GM18519 (cell line): ENCODE measurements around the gene TSEN34.
"Not testable (repeated sequence)": the region's sequence is repeated elsewhere in the genome, so short reads cannot be mapped to it uniquely, and the experiment has no call there.

Experiments
- ATAC-seq: cut with Tn5 transposase; IDR thresholded peaks from one replicate; pipeline ENCODE4 v1.9.1; 2021; ENCODE audit warnings: mild to moderate bottlenecking, moderate library complexity; ENCODE audit not compliant: unreplicated experiment, low FRiP score

TSEN34 gene

DNA sequence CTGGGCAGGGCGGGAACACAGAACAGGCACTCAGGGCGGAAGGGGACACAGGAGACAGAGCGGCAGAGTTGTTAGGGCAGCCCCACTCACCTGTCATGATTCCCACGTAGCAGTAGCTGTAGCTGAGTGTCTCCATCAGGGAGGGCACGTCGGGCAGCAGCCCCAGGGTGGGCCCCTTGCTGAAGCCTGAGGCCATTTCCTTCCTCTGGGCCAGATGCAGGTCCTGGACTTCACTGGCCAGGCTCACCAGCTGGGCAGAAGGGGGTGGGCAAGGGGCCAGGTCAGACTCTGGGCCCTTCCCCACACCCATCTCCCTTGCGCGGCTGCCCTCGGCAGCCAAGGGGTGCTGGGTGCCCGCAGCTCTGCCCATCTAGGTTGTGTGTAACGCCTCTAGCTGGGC is 7.7 kb upstream of the TSEN34 start:
- ATAC-seq, result no peak

DNA sequence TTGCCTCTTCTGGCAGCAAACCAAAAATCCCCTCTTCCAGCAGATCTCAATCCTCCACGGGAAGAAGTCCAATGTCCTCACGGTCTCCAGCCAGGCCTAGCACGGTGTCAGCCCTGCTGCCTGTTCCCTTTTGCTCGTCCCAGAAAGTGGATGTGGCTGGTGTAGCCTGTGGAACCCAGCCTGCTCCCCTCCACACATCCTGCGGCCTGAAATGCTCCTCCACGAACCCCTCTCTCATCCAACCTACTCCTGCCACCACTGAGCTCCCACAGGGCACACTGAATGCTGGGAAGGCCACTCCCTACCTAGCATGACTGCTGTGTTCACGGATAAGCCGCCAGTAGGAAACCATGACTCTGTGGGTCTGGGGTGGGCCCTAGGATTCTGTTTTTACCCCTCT is 4.8 kb upstream of the TSEN34 start:
- no peak for ATAC-seq

DNA sequence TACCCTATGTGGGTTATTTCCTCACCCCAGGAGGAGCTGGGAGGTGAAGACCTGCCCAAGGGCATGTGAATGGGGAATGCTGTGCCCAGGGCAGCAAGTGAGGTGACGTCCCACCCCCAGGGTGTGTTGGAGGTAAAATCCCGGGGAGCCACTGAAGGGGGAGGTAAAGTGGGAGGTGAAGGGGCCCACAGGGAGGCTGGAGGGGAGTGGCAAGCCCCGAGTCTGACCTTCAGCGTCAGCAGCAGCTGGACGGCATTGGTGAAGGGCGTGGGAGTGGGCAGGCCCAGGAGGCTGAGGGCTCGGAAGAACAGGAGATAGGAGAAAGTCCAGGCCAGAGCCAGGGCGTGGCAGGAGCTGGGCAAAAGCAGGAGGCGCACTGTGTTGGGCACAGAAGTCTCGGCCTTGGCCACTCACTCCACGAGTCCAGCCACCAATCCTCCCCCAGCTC is 4.2 kb upstream of the TSEN34 start:
- no peak for ATAC-seq

DNA sequence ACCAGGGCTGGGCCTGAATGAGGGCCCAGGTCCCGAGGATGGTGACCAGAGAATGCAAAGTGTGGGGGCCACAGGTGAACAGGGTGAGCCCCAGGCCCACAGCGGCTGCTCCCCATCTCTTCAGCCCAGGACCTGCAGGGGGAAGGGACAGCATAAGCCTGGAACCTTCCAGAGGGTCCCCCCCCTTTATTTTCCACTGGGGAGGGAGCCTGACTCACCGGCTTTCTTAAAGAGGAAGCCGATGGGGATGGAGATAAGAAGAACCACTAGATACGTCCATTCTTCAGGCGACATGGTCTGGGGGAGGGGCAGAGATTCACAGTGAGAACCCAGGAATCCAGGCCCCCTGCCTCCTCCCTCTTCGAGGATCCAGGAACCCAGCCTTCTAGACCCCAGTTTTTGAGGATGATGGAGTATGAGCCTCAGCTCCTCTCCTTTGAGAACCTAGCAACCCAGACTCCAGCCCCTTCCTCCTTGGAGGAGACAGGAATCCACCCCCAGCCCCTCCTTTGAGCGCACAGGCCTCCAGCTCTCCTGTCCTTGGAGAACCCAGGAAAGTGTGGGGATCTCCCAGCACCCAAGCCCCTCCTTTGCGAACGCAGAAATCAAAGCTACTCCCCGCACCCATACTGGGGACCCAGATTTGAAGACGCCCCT is 2.8 kb upstream of the TSEN34 start:
- ATAC-seq, result no peak

DNA sequence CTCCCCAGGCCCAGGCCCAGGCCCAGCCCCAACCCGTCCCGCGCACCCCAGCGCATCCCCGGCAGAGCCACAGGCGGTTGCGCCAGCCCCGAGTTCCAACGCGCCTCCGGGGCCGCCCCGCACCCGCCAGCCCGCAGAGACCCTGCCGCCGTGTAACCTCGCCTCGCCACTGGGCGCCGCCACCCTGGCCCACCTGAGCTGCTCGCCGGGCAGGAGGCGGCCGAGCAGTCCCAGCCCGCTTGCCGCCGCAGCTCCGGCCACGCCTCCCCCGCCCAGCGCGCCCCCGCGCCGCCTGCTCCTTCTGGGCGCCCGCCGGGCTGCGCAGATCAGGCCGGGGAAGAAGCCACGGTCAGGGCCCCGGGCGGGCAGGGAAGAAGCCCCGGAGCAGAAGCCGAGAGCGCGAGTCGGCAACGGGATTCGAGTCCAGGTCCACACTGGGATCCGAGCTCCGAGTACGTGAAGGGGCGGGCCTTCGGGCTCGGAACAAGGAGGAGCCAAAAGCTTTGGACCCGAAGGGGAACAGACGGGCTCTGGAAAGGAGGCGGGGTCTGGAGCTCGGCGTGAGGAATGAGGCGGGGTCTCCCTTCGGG is 1.9 kb upstream of the TSEN34 start, which contains the start of gene MBOAT7:
MBOAT7 (minus strand) TSS at position 436 of the 590 bp plus-strand sequence. CDS start 1,072 bp downstream, outside the sequence.
- peak; percentile 16 for ATAC-seq

DNA sequence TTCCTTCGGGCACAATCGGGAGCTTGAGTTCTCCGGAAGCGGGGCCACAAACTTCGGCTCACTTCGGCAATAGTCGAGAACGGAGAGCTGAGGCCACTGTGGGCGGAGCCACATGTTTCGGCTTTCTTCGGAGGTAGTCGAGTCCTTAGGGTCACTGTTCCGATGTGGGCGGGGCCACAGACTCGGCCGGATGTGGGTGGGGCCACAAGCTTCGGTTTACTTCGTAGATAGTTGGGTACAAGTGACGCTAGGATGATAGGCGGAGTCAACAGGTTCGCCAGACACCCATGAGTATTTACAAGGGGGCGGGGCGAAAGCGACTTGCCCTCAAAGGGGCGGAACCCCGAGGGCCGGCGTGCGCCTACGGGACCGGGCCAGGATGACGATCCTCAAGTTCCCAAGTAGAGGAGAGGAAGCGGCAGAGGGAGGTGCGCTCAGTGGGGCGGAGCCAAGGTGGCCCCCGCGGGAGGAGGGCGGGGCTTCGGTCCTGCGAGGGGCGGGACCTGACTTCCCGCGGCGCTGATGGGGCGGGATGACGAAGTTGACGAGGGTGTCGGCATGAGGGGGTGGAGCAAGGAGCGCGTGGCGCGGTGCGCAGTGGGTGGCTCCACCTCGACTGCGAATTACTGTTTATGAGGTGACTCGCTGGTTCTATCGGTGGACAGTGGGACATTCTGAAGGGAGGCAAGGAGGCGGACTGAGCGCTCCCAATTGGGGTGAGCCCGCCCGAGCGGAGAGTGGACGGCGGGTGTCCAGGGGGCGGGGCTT is 1.2 kb upstream of the TSEN34 start:
- ATAC-seq, result peak; percentile 38

DNA sequence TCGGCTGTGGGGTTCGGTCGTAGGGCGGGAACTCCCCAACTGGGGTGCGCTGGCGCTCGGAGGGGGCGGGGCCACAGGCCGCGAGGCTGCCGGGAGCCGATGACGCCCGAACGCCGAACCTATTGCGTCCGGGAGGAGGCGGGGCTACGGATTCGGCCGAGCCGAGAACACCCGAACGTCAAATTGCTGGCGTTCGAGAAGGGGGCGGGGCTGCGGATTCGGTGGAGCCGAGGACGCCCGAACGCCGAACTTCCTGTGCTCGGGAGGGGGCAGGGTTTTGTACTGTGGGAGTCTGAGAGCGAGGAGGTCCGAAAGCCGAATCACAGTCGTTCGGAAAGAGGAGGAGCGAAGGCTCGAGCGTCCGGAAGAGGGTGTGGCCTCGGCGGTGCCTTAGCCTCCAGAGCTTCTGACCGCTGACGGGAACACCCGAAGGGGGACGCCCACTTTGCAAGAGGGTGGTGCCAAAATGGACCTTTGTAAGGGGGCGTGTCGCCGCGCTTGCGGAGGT is 551 bp upstream of the TSEN34 start:
- ATAC-seq, result peak; percentile 32

DNA sequence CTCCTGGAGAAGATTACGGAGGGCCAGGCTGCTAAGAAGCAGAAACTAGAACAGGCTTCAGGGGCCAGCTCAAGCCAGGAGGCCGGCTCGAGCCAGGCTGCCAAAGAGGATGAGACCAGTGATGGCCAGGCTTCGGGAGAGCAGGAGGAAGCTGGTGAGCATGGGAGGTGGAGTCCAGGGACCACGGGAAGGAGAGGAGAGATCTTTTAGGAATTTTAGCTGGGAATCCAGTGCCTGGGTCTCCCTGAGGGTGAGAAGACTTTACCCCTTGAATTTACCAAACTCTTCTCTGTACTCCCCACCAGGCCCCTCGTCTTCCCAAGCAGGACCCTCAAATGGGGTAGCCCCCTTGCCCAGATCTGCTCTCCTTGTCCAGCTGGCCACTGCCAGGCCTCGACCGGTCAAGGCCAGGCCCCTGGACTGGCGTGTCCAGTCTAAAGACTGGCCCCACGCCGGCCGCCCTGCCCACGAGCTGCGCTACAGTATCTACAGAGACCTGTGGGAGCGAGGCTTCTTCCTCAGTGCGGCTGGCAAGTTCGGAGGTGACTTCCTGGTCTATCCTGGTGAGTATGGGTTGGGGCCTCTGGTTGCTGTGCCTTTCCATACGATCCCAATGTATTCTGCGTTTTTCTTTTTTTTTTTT is 824 bp downstream of the TSEN34 start:
- no peak for ATAC-seq

DNA sequence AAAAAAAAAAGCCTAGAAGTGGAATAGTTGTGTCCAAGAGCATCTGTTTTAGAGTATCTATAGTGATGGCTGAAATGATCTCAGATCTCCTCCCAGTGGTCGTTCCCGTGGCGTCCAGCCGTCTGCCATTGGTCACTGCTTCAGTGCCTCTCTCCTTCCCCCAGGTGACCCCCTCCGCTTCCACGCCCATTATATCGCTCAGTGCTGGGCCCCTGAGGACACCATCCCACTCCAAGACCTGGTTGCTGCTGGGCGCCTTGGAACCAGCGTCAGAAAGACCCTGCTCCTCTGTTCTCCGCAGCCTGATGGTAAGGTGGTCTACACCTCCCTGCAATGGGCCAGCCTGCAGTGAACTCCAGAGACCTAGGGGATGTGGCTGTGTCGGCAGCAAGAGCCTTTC is 1.9 kb downstream of the TSEN34 start:
- no peak for ATAC-seq

DNA sequence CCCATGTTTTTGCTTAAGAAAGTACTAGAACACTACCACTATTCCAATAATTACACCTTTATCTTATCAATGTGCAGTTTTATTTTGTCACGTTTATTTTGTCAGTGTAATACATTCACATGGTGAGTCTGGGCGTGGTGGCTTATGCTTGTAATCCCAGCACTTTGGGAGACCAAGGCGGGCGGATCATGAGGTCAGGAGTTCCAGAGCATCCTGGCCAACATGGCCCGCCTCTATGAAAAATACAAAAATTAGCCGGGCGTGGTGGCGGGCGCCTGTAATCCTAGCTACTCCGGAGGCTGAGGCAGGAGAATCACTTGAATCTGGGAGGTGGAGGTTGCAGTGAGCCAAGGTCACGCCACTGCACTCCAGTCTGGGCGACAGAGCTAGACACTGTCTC is 3.4 kb downstream of the TSEN34 start:
- ATAC-seq, result not testable (repeated sequence)

DNA sequence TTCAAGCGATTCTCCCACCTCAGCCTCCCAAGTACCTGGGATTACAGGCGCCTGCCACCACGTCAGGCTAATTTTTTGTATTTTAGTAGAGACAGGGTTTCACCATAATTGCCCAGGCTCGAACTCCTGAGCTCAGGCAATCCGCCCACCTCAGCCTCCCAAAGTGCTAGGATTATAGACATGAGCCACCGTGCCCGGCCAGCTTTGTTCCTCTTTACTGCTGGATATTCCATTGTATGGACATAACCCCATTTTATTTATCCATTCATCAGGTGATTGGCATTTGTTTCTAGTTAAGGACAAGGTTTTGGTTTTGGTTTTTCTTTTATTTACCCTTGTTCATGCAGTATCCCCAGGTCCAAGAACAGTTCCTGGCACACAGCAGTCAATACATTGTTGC is 5.4 kb downstream of the TSEN34 start:
- ATAC-seq, result no peak

DNA sequence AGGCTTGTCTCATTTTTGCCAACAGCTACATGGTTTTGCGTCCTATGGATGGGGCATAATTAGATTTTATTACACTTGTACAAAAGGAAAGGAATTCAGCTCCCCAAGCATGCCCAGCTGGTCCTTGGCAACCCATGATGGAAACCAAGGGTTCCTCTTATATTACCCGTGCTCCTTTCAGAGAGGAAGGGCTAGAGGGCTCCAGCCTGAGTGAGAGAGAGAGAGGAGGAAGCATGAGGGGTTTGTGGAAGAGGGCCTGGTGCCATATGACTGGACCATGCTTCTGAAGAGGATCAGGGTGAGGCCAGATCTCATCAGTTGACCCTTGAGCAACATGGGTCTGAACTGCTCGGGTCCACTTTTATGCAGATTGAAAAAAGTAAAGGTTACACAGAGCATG is 6.0 kb downstream of the TSEN34 start:
- no peak for ATAC-seq

DNA sequence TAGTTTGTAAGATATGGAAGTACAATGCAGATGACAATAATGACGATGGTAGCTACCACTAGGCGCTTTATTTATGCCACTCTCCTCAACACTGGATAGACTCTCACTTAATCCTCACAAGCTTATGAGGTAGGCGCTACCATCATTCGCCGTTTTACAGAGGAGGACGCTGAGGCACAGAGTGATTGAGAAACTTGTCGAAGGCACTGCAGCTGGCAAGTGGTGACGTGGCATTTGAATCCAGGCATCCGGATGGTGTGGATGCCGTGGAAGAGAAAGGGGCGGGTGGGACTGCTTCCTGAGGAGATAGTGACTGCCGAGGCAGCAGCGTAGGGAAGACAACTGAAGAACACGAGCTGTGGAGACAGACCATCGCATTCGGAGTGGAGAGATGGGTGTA is 8.3 kb downstream of the TSEN34 start:
- no peak for ATAC-seq

DNA sequence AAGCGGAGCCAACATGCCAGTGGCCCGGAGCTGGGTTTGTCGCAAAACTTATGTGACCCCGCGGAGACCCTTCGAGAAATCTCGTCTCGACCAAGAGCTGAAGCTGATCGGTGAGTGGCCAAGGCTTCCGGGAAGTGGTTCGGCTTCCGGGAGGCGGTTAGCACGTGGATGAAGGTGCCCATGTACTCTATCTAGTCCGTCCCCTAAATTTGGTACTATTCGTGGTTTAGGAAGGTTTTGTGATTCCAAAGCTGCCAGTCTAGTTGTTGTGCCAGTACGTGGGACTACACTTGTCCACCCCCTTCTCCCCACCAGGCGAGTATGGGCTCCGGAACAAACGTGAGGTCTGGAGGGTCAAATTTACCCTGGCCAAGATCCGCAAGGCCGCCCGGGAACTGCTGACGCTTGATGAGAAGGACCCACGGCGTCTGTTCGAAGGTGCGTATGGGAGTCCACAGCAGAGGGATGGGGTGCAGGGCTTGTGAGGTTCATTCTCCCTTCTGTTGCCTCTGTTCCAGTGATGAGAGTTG is 10.1 kb downstream of the TSEN34 start:
- ATAC-seq, result no peak

DNA sequence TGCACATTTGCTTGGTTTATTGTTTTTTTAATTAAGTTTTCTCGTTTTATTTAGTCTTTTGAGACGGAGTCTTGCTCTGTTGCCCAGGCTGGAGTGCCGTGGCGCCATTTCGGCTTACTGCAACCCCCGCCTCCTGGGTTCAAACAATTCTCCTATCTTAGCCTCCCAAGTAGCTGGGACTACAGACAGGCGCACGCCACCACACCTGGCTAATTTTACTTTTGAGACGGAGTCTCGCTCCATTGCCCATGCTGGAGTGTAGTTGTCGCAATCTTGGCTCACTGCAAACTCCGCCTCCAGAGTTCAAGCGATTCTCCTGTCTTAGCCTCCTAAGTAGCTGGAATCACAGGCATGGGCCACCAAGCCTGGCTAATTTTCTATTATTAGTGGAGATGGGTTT is 10.9 kb downstream of the TSEN34 start:
- no peak for ATAC-seq

DNA sequence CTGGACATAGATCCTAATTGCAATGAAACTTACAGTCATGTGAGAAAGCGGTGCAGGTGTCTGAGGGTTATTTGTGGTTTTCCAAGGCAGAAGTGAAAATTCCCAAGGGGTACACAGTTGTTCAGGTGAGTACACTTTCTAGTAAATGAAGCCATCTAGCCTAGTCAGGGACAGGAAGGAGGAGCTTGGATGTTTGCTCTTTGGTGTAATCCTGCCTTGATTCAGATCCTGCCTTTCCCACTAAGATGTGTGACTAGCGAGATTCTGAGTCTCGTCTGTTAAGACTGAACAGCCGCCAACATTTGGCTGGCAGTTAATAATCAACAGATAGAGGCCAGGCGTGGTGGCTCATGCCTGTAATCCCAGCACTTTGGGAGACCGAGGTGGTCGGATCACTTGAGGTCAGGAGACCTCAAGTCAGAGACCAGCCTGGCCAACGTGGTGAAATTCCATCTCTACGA is 12.1 kb downstream of the TSEN34 start:
- ATAC-seq, result no peak

DNA sequence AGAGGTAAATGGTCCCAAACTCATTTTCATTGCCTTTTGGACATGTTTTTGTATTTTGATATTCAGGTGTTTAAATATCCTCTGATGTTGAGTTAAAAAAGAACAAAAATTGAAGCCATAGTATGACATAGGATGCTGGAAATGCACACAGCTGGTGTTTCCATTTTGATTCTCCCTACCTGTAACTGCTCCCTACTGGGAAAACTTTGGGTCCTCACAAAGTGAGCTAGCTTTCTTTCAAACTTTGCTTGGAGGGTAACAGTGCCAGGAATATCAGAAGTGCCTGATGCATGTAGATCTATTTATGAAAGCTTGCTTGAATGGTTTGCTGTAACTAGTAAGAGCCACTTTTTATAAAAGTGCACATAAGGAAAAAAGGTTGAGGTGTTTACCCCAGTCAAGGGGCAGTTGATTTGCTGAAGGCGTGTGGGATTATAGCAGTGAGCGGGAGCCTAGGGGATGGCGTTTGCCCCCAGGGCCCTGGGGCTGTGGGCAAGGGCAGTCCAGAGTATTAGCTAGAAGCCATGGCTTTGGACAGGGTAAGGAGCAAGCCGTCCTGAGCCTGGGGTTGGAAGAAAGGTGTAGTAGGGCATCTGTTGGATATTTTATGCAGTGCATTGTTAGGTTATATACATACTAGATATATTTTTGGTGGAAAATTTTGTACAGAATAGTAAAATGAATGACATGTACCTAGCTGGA is 13.8 kb downstream of the TSEN34 start:
- no peak for ATAC-seq

DNA sequence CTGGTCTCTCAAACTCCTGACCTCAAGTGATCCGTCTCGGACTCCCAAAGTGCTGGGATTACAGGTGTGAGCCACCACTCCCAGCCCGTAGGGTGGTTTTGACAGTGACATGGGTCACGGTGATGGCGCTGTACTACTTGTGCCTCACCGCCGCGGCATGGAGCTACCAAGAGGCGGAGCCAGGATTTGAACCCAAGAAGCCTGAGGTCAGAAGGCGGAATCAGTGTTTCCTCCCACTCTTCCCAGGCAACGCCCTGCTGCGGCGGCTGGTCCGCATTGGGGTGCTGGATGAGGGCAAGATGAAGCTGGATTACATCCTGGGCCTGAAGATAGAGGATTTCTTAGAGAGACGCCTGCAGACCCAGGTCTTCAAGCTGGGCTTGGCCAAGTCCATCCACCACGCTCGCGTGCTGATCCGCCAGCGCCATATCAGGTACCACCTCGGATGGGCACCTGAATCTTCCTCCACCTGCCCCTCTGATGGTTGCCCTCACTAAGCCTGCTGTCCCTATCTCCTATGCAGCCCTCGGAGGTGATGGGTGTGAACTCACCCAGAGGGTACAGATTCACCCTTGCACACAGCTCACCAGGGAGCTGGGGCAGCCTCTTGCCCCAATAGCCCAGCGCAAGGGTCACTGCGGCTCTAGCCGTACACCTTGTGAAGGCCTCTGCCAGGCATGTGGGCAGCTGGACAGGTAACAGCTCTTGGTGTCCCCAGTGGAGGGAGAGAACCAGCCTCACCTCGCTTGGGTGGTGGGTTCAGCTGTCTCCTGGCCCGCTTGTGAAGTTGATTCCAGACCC is 15.1 kb downstream of the TSEN34 start:
- no peak for ATAC-seq

DNA sequence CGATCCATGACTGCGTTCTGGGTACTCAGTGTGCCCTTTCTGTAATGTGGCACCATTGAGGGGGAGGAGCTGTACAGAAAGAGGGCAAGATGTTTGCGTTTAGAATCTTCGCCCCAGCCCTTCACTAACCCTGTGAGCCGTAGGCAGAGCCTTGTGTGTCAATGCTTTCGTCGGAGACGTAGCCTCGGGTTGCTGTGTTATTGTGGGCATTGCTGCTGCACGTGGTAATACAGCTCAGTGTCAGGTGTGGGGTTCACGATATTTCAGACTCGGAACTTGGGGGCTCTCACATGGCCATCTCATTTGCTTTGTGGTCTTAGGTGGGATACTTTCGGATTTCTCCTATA is 15.7 kb downstream of the TSEN34 start:
- ATAC-seq, result no peak
